Upper lobe of left lung (tissue), 4 donors: ENCODE data around the gene SIMC1.
"Not testable (repeated sequence)": the region's sequence is repeated elsewhere in the genome, so short reads cannot be mapped to it uniquely, and the experiment has no call there.

ENCODE experiments used
- CTCF ChIP-seq, 6 experiments: fragments of 450-650 bp in 4 of 6; fragments of 200-600 bp in 2 of 6; sonication (generic) in 2 of 6; IDR thresholded peaks; one replicate each; pipeline ENCODE4 v1.5.1; 2016 to 2019; ENCODE audit warnings: antibody characterized with exemption in 6 of 6
- EP300 ChIP-seq, 4 donors: sonication (generic); formaldehyde crosslinking; IDR thresholded peaks; one replicate each; pipeline ENCODE4 v1.5.1; 2017; ENCODE audit warnings: antibody characterized with exemption in 4 of 4, control low read depth in 2 of 4
- POLR2A ChIP-seq, 4 donors: fragments of 450-650 bp; IDR thresholded peaks; one replicate each; pipeline ENCODE4 v1.5.1; 2016 to 2017; ENCODE audit warnings: antibody characterized with exemption in 4 of 4, mild to moderate bottlenecking in 2 of 4
- POLR2AphosphoS5 ChIP-seq, 2 donors: sonication (generic); formaldehyde crosslinking; IDR thresholded peaks; one replicate each; pipeline ENCODE4 v1.5.1; 2017; ENCODE audit warnings: antibody characterized with exemption in 2 of 2

GRCh38 chr5:176266448-176266847, 28.2 kb downstream of the SIMC1 start:
- TF ChIP-seq POLR2AphosphoS5, CTCF, POLR2A, EP300 (IDR thresholded peaks at IDR 0.05): not testable (repeated sequence)
